Natural killer cell (primary cell): Measurements from ENCODE around the gene IL1RAP. TPM values are rescaled to one million over a fixed set of nuclear protein-coding genes. Genes with fewer than 3 reads are reported as not detected.

Experiments
- ATAC-seq, 3 donors: fragments of 150-1000 bp in 2 of 3; fragments of 200-7000 bp in 1 of 3; cut with Tn5 transposase; 1 replicate in 1 of 3; 2 replicates in 2 of 3; pipeline ENCODE4 v1.10.0; 2021; ENCODE audit warnings: mild to moderate bottlenecking in 2 of 3, moderate library complexity in 2 of 3
- DNase-seq, 2 donors: peaks; one replicate each; pipeline versions ENCODE4 v3.0.0 to v3.0.0-alpha.2; 2013 to 2021; ENCODE audit warnings: mixed read lengths in 1 of 2
- H3K27ac ChIP-seq: one replicate; pipeline ENCODE4 v1.5.1; 2013; ENCODE audit warnings: mild to moderate bottlenecking, low read length
- H3K27me3 ChIP-seq: one replicate; pipeline ENCODE4 v1.6.1; 2013; ENCODE audit warnings: low read length; ENCODE audit not compliant: control insufficient read depth, insufficient read depth
- H3K36me3 ChIP-seq: one replicate; pipeline ENCODE4 v1.6.1; 2013; ENCODE audit warnings: low read length; ENCODE audit not compliant: control insufficient read depth, insufficient read depth
- H3K4me1 ChIP-seq: one replicate; pipeline ENCODE4 v1.6.1; 2013; ENCODE audit warnings: low read length; ENCODE audit not compliant: control insufficient read depth, insufficient read depth
- H3K4me3 ChIP-seq: one replicate; pipeline ENCODE4 v1.5.1; 2013; ENCODE audit warnings: low read length
- H3K9me3 ChIP-seq: one replicate; pipeline ENCODE4 v1.6.1; 2013; ENCODE audit warnings: low read length; ENCODE audit not compliant: control insufficient read depth, insufficient read depth
- H3K27ac Mint-ChIP-seq, 2 donors: one replicate each; pipeline ENCODE4 v1.8.0; 2022; ENCODE audit warnings: mild to moderate bottlenecking in 2 of 2, mixed read lengths in 2 of 2, moderate library complexity in 1 of 2
- H3K27me3 Mint-ChIP-seq, 2 donors: one replicate each; pipeline ENCODE4 v1.8.0; 2022; ENCODE audit warnings: low read depth in 2 of 2, mixed read lengths in 2 of 2
- H3K36me3 Mint-ChIP-seq: one replicate; pipeline ENCODE4 v1.8.0; 2022; ENCODE audit warnings: mixed read lengths
- H3K4me1 Mint-ChIP-seq, 2 donors: one replicate each; pipeline ENCODE4 v1.8.0; 2022; ENCODE audit warnings: mixed read lengths in 2 of 2
- H3K4me3 Mint-ChIP-seq: one replicate; pipeline ENCODE4 v1.8.0; 2022; ENCODE audit warnings: mild to moderate bottlenecking, moderate library complexity, mixed read lengths
- H3K9me3 Mint-ChIP-seq, 2 donors: one replicate each; pipeline ENCODE4 v1.8.0; 2022; ENCODE audit warnings: mixed read lengths in 2 of 2
- WGBS: methylation state at CpG from one replicate; pipeline ENCODE4 v1.1.7; 2013; ENCODE audit warnings: missing lambda C conversion rate; ENCODE audit not compliant: insufficient coverage; 5-methylcytosine and 5-hydroxymethylcytosine counted together
- intact Hi-C: fragments of 100-400 bp; cut with micrococcal nuclease; formaldehyde crosslinking; loops from one replicate; pipeline ENCODE4 v1.14.2; 2022
- total RNA-seq, 4 donors: library from RNA; stranded (reverse); fragments of 120-200 nt in 1 of 4; gene quantifications; one replicate each; pipeline versions ENCODE4 v1.2.3 to v1.2.4, GENCODE V29; 2013 to 2022
- TF ChIP-seq, protein P1 (sequence below): fragments of 200-600 bp; IDR thresholded peaks from one replicate; pipeline ENCODE4 v1.8.0; 2022; ENCODE audit warnings: antibody characterized with exemption

The IL1RAP gene
- total RNA-seq, 3 donors from 2014 or later (not counting 1 experiment from before 2014, with no cell fraction given), result 11.4 to 19.8 (median 15.1) TPM

DNA sequence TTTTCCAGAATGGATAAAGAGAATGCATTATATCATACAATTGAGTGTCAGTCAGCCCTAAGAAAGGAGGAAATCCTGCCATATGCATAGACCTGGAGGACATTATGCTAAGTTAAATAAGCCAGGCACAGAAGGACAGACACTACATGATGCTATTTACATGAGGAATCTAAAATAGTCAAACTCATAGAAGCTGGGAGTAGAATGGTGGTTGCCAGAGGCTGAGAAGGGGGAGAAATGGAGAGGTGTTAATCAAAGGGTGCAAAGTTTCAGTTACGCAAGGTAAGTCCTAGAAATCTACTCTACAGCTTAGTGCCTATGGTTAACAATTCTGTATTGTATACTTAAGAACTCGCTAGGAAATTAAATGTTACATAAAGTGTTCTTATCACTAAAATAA lies 66.5 kb downstream of the IL1RAP start:
- H3K9me3 Mint-ChIP-seq, result no peaks in the 10 kb centered on the region
- no peaks in the 10 kb centered on the region for H3K36me3 ChIP-seq
- H3K4me1 Mint-ChIP-seq, result peaks cover 4 to 9% of the 10 kb centered on the region in 2 donors
- 80% methylated on average over 1 of the region's 2 CpGs for WGBS
- intact Hi-C loops, result no loop called here
- no peak overlapping the region for H3K27ac ChIP-seq
- H3K27ac Mint-ChIP-seq, result no peak overlapping the region
- no peak overlapping the region for H3K4me3 ChIP-seq
- no peaks in the 10 kb centered on the region for H3K36me3 Mint-ChIP-seq
- DNase-seq, result no peak
- no peak for ATAC-seq
- H3K4me1 ChIP-seq, result no peaks in the 10 kb centered on the region
- H3K9me3 ChIP-seq, result no peaks in the 10 kb centered on the region
- no peak overlapping the region for H3K4me3 Mint-ChIP-seq
- TF ChIP-seq, protein P1, sequence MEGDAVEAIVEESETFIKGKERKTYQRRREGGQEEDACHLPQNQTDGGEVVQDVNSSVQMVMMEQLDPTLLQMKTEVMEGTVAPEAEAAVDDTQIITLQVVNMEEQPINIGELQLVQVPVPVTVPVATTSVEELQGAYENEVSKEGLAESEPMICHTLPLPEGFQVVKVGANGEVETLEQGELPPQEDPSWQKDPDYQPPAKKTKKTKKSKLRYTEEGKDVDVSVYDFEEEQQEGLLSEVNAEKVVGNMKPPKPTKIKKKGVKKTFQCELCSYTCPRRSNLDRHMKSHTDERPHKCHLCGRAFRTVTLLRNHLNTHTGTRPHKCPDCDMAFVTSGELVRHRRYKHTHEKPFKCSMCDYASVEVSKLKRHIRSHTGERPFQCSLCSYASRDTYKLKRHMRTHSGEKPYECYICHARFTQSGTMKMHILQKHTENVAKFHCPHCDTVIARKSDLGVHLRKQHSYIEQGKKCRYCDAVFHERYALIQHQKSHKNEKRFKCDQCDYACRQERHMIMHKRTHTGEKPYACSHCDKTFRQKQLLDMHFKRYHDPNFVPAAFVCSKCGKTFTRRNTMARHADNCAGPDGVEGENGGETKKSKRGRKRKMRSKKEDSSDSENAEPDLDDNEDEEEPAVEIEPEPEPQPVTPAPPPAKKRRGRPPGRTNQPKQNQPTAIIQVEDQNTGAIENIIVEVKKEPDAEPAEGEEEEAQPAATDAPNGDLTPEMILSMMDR, result no peak
- no peaks in the 10 kb centered on the region for H3K27me3 ChIP-seq
- no peaks in the 10 kb centered on the region for H3K27me3 Mint-ChIP-seq

DNA sequence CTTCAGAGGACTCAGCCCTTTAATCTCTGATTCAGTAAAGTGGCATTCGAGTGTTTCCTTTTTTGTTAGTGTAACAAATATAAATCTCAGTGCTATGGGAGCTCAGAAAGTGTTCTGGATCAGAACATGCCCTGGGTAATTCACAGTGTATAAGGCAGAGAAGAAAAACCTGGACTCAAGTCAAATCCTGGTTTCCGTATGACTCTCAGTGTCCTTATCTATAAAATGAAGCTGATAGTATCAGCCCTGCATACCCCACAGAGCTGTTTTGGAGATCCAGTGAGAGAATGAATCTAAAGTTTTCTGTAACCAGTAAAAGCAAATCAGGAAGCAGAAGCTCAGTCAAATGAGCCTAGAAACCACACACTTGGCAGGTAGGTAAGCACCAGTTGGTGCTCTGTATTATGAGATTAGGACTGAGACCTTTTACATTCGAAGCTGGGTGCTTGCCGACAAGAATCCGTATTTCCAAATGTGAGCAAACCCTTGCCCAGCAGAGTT lies 67.2 kb downstream of the IL1RAP start:
- H3K4me1 Mint-ChIP-seq, result peaks cover 8 to 9% of the 10 kb centered on the region in 2 donors
- H3K4me1 ChIP-seq, result no peaks in the 10 kb centered on the region
- H3K27ac ChIP-seq, result no peak overlapping the region
- TF ChIP-seq, protein P1, result no peak
- no peak overlapping the region for H3K4me3 ChIP-seq
- intact Hi-C loops, result no loop called here
- H3K27me3 Mint-ChIP-seq, result no peaks in the 10 kb centered on the region
- ATAC-seq (no peak), DNase-seq (no peak)
- no peak overlapping the region for H3K27ac Mint-ChIP-seq
- H3K27me3 ChIP-seq, result no peaks in the 10 kb centered on the region
- no peaks in the 10 kb centered on the region for H3K36me3 Mint-ChIP-seq
- WGBS, result 16% methylated on average over 5 of the region's 5 CpGs
- H3K9me3 ChIP-seq, result no peaks in the 10 kb centered on the region
- H3K36me3 ChIP-seq, result no peaks in the 10 kb centered on the region
- H3K9me3 Mint-ChIP-seq, result no peaks in the 10 kb centered on the region
- no peak overlapping the region for H3K4me3 Mint-ChIP-seq

DNA sequence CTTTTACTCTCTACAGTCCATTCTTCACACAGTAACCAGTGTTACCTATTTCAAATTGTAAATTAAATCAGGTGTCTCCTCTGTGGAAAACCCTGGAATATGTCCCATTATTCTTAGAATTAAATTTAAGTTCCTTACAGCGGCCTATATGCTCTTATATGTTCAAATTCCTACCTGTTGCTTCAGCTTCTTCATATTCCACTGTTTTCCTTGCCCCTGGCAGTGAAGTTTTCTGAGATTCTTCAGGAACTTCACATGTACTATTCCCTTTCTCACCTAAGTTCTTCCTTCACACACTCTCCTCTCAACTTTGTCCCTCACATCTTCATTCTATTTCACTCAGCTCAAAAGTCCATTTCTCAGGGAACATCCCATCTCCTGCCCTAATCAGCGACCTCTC lies 68.8 kb downstream of the IL1RAP start:
- H3K4me1 Mint-ChIP-seq, result peaks cover 23 to 25% of the 10 kb centered on the region in 2 donors
- intact Hi-C loops, result no loop called here
- Histone ChIP-seq H3K36me3 (no peaks in the 10 kb centered on the region), H3K27me3 (no peaks in the 10 kb centered on the region), H3K4me1 (no peaks in the 10 kb centered on the region), H3K4me3 (no peak overlapping the region), H3K27ac (no peak overlapping the region), H3K9me3 (no peaks in the 10 kb centered on the region)
- TF ChIP-seq, protein P1, result no peak
- no peak overlapping the region for H3K27ac Mint-ChIP-seq
- H3K4me3 Mint-ChIP-seq, result no peak overlapping the region
- no peak for ATAC-seq
- no peaks in the 10 kb centered on the region for H3K27me3 Mint-ChIP-seq
- WGBS, result 88% methylated on average over 2 of the region's 2 CpGs
- no peaks in the 10 kb centered on the region for H3K36me3 Mint-ChIP-seq
- no peak for DNase-seq
- no peaks in the 10 kb centered on the region for H3K9me3 Mint-ChIP-seq
